Activated CD4-positive, alpha-beta T cell treated with anti-CD3 and anti-CD28 coated beads, Interleukin-2, amount 50 U/mL, for 4 hours (primary cell): ENCODE measurements around the gene PML.

Experiments used
- DNase-seq, 2 experiments: peaks; one replicate each; pipeline ENCODE4 v3.0.0-alpha.2; 2020

The PML gene

GRCh38 chr15:74008901-74009300, 14.4 kb downstream of the PML start:
- DNase-seq, result no peak

DNA sequence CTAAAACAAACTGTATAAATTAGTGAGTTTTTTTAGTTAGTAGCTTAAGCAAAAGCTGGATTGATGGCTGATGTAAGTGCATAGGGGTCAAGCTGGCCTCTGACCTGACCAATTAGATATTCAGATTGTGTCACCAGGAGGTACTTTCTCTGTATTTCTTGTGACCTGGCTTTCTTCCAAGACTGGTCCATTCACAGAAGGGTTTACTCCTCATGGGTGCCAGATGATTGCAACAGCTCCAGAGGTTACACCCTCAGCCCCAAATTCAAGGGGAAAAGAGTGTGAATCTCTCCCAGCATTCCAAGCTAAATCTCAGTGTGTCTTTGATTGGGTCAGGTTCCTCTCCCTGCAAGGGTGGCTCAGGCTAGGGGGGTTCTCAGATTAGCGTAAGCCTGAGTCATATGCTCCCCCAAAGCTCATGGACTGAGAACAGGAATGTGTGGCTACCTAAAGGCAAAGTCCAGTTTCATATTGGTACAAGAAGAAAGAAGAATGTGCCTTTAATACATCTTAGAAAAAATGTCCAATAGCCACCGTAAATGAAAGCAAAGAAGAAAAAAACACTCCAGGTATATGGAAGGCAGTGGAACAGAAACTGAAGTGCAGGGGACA, 16.5 kb downstream of the PML start:
- DNase-seq, result no peak

GRCh38 chr15:74011610-74012009, 17.1 kb downstream of the PML start:
- DNase-seq, result no peak

DNA sequence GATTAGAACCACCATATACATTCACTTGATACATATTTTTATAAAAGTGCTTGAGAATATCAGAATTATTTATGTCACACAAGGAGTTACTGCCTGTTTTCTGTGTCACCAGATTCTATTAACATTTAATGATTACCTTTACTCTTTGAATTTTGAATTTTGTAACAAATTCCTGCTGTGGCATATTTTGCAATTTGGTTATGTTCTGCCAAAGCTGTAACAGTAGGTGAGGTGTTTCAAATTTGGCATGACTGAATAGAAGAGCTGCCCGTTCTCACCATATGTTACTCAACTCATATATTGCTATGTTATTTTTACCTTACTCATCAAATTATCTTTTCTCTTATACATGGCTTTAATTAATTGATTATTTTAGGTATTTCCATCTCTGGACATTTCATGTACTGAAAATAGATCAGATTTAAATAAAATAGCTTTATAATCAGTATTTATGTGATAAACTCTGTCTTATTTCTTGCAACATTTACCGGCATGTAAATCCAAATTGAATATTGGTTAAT, 18.9 kb downstream of the PML start:
- no peak for DNase-seq

- no peak for DNase-seq
Measured at GRCh38 chr15:74019734-74020133, 25.2 kb downstream of the PML start.

GRCh38 chr15:74022706-74023470, 28.4 kb downstream of the PML start:
- DNase-seq, result no peak

DNA sequence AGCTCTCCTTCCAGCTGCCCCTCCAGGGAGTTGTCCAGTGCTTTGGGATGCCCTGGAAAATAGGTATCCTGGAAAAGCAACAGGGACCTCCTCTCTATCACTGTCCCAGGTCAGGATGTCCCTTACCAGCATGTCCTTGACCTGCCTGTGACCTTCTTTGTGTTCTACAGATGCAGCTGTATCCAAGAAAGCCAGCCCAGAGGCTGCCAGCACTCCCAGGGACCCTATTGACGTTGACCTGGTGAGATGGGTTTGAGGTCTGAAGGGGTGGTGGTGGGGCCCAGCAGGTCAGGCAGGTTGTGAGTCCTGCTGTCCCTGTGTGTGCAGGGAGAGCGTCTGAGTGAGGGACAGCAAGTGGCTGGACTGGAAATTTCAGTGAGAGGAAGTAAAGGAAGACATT, 30.2 kb downstream of the PML start:
- DNase-seq, result no peak

DNA sequence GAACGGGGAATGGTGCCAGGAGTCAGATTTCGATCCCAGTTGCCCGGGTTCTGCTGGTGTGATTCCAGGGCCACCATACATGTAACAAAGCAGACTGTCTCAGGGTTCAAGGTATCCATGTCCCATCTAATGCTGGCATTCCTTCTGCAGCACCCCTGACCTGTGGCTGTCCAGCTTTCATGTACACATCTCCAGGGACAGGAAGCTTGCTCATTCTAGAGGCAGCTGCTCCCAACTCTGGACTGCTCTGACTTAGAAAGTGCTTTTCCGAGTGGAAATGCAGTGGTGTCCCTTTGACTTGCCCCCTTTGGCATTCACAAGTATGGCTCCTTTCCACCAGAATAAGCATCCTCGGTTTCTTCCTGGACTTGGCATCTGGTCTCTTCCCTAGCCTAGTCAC, 30.9 kb downstream of the PML start:
- no peak for DNase-seq

- DNase-seq, result no peak
Measured at GRCh38 chr15:74027688-74028087, 33.2 kb downstream of the PML start.

DNA sequence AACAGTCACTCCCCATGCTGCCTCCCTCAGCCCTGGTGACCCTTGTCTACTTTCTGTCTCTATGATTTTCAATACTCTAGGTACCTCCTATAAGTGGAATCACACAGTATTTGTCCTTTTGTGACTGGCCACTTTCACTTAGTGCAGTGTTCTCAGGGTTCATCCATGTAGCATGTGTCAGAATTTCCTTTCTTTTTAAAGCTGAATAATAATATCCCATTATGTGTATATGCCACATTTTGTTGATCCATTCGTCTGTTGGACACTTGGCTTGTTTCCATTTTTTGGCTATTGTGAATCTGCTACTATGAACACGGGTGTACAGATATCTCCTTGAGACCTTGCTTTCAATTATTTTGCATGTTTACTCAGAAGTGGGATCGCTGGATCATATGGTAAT, 34.1 kb downstream of the PML start:
- DNase-seq, result no peak

GRCh38 chr15:74032046-74032445, 37.5 kb downstream of the PML start:
- no peak for DNase-seq

- DNase-seq, result no peak
Measured at GRCh38 chr15:74032606-74033561, 38.4 kb downstream of the PML start.

DNA sequence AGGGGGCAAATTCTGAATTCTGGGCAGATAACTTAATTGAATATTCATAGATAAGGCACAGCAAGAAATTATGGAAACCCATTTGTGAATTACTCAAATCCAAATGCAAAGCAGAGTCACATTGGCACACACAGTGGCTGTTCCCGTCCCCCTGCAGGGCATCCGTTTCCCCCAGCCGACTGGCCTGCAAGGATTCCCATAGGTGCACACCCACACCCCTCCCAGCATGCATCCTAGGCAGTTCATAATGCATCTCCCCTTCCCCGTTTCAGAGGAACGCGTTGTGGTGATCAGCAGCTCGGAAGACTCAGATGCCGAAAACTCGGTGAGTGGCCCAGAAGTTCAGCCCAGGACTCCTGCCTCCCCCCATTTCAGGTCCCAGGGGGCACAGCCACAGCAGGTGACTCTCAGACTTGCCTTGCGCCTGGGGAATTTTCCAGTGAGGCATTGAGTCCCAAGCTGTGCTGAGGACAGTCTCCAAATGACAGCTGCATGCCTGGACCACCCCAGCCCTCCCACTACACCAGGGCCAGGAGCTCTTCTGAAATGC, 39.8 kb downstream of the PML start:
- DNase-seq, result no peak

DNA sequence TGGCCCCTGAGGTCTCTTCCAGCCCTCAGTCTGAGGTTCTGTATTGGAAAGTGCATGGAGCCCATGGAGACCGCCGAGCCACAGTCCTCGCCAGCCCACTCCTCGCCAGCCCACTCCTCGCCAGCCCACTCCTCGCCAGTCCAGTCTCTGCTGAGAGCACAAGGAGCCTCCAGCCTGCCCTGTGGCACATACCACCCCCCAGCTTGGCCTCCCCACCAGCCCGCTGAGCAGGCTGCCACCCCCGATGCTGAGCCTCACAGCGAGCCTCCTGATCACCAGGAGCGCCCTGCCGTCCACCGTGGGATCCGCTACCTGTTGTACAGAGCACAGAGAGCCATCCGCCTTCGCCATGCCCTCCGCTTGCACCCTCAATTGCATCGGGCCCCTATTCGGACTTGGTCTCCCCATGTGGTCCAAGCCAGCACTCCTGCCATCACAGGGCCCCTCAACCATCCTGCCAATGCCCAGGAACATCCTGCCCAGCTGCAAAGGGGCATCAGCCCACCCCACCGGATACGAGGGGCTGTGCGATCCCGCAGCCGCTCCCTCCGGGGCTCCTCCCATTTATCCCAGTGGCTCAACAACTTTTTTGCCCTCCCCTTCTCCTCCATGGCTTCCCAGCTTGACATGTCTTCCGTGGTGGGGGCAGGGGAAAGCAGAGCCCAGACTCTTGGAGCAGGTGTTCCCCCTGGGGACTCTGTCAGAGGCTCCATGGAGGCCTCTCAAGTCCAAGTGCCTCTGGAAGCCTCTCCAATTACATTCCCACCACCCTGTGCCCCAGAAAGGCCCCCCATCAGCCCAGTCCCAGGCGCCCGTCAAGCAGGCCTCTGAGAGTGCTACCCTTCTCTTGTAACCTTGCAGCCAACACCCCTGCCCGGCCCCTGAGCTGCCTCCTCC, 40.9 kb downstream of the PML start:
- no peak for DNase-seq

DNA sequence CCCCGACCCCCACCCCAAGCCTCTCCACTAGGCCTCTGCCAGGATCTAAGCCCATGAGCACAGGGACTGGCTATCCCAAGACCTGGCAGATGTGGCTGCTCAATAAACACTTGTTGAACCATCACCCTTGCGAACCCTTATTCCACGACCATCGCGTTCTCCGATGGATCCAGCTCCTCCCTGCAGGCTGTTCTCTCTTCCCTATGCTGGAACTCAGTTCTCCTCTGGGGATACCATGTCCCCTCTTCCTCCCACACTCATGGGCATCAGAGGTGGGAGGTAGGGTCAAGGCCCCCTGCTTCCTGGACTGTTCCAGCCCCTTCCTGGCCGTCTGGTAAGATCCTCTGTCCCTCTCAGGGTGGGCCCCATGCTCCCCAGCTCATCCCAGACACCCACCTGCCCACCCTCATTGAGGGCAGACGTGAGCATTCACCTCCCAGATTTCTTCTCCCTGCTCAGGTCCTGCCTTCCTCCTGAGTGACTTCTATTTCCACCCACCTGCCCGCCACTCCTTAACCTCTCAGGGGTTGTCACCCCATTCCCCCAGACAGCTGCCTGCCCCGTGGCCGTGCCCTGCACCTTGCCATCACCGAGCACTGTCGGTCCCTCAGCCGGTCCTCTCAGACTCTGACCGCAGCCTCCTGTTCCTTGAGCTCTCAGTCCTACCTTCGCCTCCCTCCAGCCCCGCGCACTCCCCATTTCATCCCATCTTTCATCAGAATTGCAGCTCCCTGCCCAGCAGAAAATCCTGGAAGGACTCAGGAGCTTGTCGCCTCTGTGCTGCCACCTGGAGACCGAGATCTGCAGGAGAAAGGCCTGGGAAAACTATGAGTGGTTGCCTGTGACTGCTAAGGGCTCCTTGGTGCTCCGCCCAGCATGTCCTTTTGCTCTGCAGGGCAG, 42.0 kb downstream of the PML start:
- DNase-seq, result no peak

DNA sequence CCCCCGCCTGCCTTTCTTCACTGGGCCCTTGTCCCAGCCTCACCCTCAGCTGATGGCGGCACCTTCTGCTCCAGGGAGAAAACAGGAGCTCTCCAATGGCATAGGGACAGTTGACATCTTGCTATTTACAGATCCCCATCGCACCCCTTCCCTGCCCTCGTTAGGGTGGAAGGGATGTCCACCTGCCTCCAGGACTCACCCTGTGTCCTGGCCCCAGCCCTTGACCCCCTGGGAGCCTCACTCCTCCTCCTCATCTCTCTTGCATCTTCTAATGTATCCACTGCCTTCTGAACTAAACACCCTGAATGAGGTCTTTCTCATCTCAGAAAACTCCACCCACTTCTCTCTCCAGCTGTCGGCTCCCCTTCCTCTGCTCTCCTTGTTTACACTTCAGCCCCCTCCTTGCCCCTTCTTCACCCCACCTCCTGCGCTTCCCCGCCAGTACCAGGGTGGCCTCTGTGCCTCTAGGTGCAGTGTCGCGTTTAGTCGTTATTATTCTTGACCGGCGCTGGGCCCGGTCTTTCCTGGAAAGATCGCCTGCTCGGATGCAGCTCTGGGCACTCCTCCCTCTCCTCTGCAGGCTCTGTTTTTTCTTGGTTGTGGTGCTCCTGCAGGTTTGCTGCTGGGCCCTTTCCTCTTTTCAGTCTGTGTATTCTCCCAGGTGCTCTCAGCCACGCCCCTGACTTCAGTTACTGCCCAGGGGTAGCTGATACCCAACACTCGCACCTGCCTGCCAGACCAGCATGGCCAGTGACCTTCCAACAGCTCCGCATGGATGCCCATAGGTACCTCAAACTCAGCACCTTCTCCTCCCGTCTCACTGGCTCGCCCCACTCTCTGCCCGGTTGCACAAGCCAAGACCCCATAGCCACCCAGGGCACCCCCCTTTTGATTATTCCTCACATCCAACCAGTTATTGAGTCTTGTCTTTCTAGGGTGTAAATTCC, 42.9 kb downstream of the PML start:
- DNase-seq, result no peak

- no peak for DNase-seq
Measured at GRCh38 chr15:74038707-74039655, 44.5 kb downstream of the PML start.

DNA sequence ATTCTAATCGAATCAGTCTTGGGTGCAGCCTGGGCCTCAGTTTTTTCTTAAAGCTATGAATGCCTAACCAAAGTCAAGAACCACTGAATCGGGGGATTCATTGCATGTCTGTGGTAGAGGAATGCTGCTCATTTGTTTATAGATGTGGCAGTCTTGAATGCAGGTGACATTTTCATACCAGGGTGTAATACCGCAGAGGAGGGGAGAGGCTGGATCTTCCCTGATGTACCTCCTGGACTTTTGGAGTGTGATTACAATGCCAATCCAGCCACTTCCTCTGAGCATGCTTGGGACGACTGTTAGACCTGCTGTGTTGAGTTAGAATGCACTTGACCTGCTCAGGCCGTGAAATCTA, 45.1 kb downstream of the PML start:
- DNase-seq, result no peak
